Activated CD4-positive, alpha-beta T cell treated with anti-CD3 and anti-CD28 coated beads, Interleukin-2, Interleukin-6, amounts not matched to agents 100 ng/mL and 50 ng/mL, durations not matched to agents 16 hours and 8 hours (primary cell): ENCODE results near the gene NPVF.

Experiments used
- DNase-seq: peaks from one replicate; pipeline ENCODE4 v3.0.0-alpha.2; 2020

NPVF gene, protein sequence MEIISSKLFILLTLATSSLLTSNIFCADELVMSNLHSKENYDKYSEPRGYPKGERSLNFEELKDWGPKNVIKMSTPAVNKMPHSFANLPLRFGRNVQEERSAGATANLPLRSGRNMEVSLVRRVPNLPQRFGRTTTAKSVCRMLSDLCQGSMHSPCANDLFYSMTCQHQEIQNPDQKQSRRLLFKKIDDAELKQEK

DNA sequence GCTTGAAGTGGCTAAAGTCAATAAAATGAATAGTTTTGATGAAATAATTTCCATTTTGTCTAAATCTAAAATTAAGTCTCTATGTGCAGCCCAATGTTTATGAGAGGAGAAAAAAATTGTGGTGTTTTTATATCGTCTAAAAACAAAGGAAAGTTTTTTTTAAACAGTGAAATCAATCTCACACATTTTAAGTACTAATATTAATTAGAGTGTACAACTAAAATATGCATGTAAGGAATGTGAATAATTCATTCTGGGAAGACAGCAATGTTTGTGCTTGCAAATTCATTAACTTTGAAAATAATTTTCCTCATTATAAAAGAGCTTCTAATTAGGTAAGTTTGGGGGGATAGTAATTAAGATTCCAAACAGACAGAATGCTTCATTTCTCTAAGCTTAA is at the start of gene NPVF:
NPVF (minus strand) TSS at position 101 of the 400 bp plus-strand sequence; CDS start at position 54, 47 bp downstream.
- DNase-seq = no peak

- no peak for DNase-seq
Measured at GRCh38 chr7:25272265-25272664, 44.0 kb upstream of the NPVF start.

- no peak for DNase-seq
Measured at GRCh38 chr7:25263337-25263736, 35.1 kb upstream of the NPVF start.

DNA sequence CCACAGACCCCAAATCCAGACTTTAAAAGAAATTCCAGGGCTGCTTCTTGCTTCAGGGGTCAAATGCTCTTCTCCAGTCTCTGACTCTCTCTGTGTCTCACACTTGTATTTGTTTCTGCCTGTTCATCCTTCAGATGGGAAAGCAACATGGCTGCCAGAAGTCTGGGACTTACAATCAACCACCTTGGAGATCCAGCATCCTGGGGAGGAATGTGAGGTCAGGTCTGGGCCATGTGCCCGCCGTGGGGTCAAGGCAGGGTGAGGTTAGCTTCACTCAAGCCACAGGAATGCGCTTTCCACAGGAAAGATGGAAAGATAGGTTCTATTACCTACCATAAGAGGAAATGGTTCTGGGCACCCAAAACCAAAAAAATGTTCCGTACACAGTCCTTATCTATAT is 34.3 kb upstream of the NPVF start:
- DNase-seq = no peak

GRCh38 chr7:25261545-25262140 is 33.4 kb upstream of the NPVF start:
- DNase-seq = no peak

GRCh38 chr7:25260862-25261494 is 32.7 kb upstream of the NPVF start:
- DNase-seq = peak; percentile 45

- peak; percentile 77 for DNase-seq
Measured at GRCh38 chr7:25259487-25260243, 31.4 kb upstream of the NPVF start.

DNA sequence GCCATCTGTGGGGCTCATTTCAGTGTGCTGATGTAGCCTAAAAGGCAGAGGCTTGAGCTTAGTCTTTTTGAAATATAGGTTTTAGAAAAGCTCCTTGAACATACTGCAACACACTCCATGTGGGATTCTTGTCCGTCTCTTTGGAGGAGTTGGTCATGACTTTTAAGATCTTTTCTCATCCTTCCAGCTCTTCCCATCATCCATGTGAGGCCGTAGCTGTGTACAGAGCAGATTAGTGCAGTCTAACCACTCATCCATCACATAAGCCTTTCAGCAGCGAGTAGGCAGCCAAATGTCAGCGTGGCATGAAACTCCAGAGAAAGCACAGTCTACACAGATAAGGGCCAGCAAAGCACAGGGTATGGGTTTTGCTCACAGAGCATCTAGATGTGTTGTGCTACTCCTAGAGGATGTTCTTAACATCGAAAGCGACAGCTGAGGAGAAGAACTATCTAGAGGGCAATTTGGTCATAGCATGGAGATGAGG is 28.1 kb upstream of the NPVF start:
- DNase-seq = no peak

GRCh38 chr7:25255611-25256332 is 27.5 kb upstream of the NPVF start:
- DNase-seq = no peak

- DNase-seq = no peak
Measured at GRCh38 chr7:25254604-25255003, 26.3 kb upstream of the NPVF start.

DNA sequence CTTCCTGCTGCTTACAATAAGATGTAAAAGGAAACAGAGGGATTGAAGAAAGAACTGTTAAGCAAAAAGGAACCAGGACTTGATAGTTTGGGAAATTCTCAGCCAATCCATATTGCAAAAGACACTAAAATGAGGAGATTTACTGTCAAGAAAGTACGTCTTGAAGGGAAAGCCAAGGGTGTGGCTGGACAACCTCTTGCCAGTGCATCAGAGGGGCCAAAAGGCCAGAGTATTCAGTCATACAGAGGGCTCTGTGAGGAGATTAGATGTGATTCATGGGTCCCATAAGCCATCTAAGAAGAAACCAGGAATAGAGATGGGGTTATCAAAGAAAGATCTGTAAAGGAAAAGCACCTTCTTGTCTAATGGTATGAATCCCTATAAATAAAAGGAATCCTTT is 25.4 kb upstream of the NPVF start:
- no peak for DNase-seq

GRCh38 chr7:25250386-25250785 is 22.1 kb upstream of the NPVF start:
- no peak for DNase-seq

GRCh38 chr7:25249772-25250171 is 21.5 kb upstream of the NPVF start:
- DNase-seq = no peak

DNA sequence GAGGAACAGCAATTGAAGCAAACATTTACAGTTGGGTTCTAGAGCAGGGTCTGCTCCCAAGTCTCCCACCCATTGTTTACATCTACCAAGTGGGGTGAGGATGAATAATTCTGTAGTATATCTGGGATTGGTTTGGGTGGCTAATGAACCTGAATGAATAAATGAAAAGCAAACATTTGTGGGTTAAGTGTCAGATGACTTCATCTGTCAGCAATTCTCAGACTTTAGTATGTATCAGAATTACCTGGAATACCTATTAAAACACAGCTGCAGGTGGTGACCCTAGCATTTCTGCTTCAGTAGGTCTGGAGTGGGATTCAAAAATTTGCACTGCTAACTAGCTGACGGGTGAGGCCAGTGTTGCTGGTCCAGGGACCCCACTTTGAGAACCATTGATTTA is 18.0 kb upstream of the NPVF start:
- DNase-seq = no peak

DNA sequence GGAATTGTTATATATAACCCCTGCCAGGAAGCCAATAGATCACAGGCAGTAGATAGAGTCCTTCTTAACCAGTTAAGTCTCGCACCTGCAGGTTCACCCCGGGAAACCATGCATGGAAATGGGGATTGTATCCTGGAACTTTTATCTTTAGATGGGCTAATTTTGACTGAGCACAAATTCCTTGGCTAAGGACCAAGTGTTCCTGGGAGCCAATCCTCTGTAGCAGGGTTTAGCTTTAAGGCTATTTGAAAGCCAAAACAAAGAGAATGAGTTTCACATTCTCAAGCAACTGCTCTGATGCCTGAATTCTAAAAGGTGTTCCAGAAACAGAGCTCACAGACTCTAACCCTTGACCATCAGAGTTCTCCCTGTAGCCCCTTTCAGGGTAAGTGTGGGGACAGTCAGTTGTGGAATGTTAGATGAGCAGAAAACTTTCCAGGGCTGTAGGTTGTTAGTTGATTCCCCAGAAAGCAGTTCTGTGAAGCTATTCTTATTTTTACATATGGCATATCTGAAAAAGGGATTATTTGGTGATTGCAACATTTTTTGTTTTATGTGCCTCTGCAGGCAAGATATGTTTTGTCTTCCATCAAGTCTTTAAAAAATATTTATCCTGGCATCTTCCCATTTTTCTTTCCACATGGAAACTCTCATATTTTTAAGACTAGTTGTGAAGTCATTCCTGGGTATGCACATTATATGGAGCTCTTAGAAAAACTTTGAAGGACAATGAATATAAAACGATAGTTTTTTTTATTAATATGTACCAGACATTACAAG is 16.2 kb upstream of the NPVF start:
- DNase-seq = no peak

DNA sequence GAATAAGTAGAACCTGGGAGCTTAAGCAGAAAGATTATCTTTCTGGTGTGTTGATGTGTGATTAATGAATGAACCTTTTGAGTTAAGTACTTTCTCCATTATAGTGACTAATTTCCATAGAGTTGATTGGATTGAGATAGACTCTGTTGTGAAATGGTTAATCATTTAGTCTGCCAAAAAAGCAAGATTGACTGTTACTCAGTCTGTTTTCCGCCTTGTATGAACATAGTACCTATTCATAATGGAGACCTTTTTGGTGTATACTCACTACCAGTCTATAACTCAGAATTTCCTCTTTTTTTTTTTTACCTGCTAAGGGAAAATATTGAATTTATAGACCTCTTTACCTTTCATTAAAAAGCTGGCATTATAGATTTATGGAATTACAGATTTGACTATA is 14.4 kb upstream of the NPVF start:
- DNase-seq = no peak

- DNase-seq = no peak
Measured at GRCh38 chr7:25240896-25241295, 12.6 kb upstream of the NPVF start.

- no peak for DNase-seq
Measured at GRCh38 chr7:25240340-25240739, 12.1 kb upstream of the NPVF start.

DNA sequence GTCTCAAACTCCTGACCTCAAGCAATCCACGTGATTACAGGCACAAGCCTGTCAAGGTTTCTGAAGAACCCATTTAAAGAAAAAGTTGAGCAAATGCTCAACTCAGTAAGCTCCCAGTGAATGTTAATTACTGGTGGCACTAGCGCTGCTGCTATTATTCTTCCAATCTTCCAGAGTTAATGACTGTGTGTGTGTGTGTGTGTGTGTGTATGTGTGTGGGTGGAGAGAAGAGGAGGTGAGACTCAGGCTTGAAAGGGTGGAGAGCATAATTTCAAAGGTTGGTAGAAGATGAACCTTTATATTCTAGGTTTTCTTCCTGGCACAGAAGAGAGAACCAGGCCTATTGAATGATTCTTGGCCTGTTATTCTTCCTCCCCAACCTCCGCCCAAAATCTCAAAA is 11.6 kb upstream of the NPVF start:
- no peak for DNase-seq

DNA sequence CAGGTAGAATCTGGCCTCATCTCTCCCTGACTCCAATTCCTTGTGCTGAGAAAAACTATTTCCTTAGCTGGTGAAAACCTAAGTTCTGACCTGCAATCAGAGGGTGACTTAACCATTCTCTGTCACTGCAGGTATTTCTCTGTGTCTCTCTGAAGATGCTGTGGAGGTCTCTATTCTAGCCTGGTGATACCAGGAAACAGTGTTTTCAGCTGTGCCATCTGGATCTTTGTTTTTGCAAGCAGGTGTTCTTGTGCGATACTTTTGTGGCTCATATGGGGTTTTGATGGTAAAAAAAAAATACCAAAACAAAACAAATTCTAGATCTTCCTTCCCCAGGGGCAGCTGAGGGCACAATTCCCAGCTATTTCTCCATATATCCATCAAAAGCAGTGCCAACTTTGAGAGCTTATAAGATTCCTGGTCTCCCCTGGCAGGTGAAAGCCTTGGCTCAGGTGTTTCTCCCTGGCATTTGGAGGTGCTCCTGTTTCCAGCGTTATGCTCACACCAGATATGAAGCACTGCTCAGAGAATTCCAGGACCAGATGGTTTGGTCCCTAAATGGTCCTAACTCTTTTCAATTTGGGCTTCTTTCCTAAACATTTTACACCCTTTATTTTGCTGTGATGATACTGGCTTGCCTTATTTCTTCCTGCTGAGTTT is 9.9 kb upstream of the NPVF start:
- no peak for DNase-seq

- DNase-seq = no peak
Measured at GRCh38 chr7:25235471-25235870, 7.2 kb upstream of the NPVF start.

- DNase-seq = no peak
Measured at GRCh38 chr7:25234336-25234735, 6.0 kb upstream of the NPVF start.
